H9 (cell line): Measurements from ENCODE around the gene KEAP1. TPM values are rescaled to one million over a fixed set of nuclear protein-coding genes. Genes with fewer than 3 reads are reported as not detected.

Experiments
- DNase-seq: peaks from one replicate; pipeline ENCODE4 v3.0.0-alpha.2; 2017
- H2AFZ ChIP-seq: one replicate; pipeline ENCODE4 v1.6.1; 2013; ENCODE audit warnings: mild to moderate bottlenecking, low read length, control low read depth, moderate library complexity
- H2AK5ac ChIP-seq: 2 replicates; pipeline ENCODE4 v1.6.1; 2013; ENCODE audit warnings: low read length, control low read depth, mixed read lengths; ENCODE audit not compliant: insufficient read length
- H2BK120ac ChIP-seq: one replicate; pipeline ENCODE4 v1.6.1; 2013; ENCODE audit warnings: low read depth, mild to moderate bottlenecking, low read length, control low read depth, inconsistent platforms; ENCODE audit not compliant: poor library complexity, severe bottlenecking
- H2BK12ac ChIP-seq: 2 replicates; pipeline ENCODE4 v1.6.1; 2013; ENCODE audit warnings: low read length, control low read depth, mixed read lengths, low read depth; ENCODE audit not compliant: insufficient read length
- H2BK15ac ChIP-seq: 2 replicates; pipeline ENCODE4 v1.6.1; 2013; ENCODE audit warnings: low read depth, low read length, control low read depth
- H2BK20ac ChIP-seq: one replicate; pipeline ENCODE4 v1.6.1; 2013; ENCODE audit warnings: low read depth, mild to moderate bottlenecking, low read length, control low read depth, inconsistent platforms; ENCODE audit not compliant: poor library complexity, severe bottlenecking
- H2BK5ac ChIP-seq: 2 replicates; pipeline ENCODE4 v1.6.1; 2013; ENCODE audit warnings: low read length, control low read depth, mixed read lengths; ENCODE audit not compliant: insufficient read length
- H3K14ac ChIP-seq: 2 replicates; pipeline ENCODE4 v1.6.1; 2013; ENCODE audit warnings: low read length, control low read depth; ENCODE audit not compliant: insufficient read depth
- H3K18ac ChIP-seq: 2 replicates; pipeline ENCODE4 v1.6.1; 2013; ENCODE audit warnings: low read depth, mild to moderate bottlenecking, mixed read lengths, low read length, control low read depth; ENCODE audit not compliant: insufficient read length
- H3K23ac ChIP-seq: 2 replicates; pipeline ENCODE4 v1.6.1; 2013; ENCODE audit warnings: low read length, control low read depth, mixed read lengths, low read depth; ENCODE audit not compliant: insufficient read length
- H3K23me2 ChIP-seq: 2 replicates; pipeline ENCODE4 v1.6.1; 2013; ENCODE audit warnings: low read depth, mild to moderate bottlenecking, mixed read lengths, low read length, control low read depth; ENCODE audit not compliant: insufficient read length, poor library complexity, severe bottlenecking
- H3K27ac ChIP-seq: 2 replicates; pipeline ENCODE4 v1.5.1; 2013; ENCODE audit warnings: low read length, control low read depth, mixed read lengths, low read depth; ENCODE audit not compliant: insufficient read length
- H3K27me3 ChIP-seq: 2 replicates; pipeline ENCODE4 v1.6.1; 2013; ENCODE audit warnings: low read length, control low read depth, inconsistent platforms; ENCODE audit not compliant: insufficient read depth
- H3K4ac ChIP-seq: 2 replicates; pipeline ENCODE4 v1.6.1; 2013; ENCODE audit warnings: low read depth, mild to moderate bottlenecking, control low read depth, inconsistent platforms, low read length, moderate library complexity
- H3K4me1 ChIP-seq: 2 replicates; pipeline ENCODE4 v1.6.1; 2013; ENCODE audit warnings: low read length, control low read depth, inconsistent platforms; ENCODE audit not compliant: insufficient read depth
- H3K4me2 ChIP-seq: 2 replicates; pipeline ENCODE4 v1.6.1; 2013; ENCODE audit warnings: low read length, control low read depth, mixed read lengths; ENCODE audit not compliant: insufficient read length, insufficient read depth
- H3K56ac ChIP-seq: 2 replicates; pipeline ENCODE4 v1.6.1; 2013; ENCODE audit warnings: low read depth, mild to moderate bottlenecking, mixed read lengths, low read length, control low read depth; ENCODE audit not compliant: insufficient read length
- H3K79me1 ChIP-seq: 2 replicates; pipeline ENCODE4 v1.6.1; 2013; ENCODE audit warnings: low read depth, mild to moderate bottlenecking, moderate library complexity, low read length, control low read depth, inconsistent platforms; ENCODE audit not compliant: insufficient read depth, poor library complexity, severe bottlenecking
- H3K79me2 ChIP-seq: 2 replicates; pipeline ENCODE4 v1.6.1; 2013; ENCODE audit warnings: low read length, control low read depth, inconsistent platforms; ENCODE audit not compliant: insufficient read depth
- H3K9ac ChIP-seq: 2 replicates; pipeline ENCODE4 v1.6.1; 2013; ENCODE audit warnings: low read length, control low read depth, mixed read lengths; ENCODE audit not compliant: insufficient read length; ENCODE audit errors: extremely low read depth
- H3K9me3 ChIP-seq: one replicate; pipeline ENCODE4 v1.6.1; 2013; ENCODE audit warnings: low read depth, low read length, inconsistent platforms; ENCODE audit not compliant: control insufficient read depth
- H3T11ph ChIP-seq: one replicate; pipeline ENCODE4 v1.6.1; 2013; ENCODE audit warnings: mild to moderate bottlenecking, low read length, control low read depth, inconsistent platforms
- H4K20me1 ChIP-seq: one replicate; pipeline ENCODE4 v1.6.1; 2013; ENCODE audit not compliant: control insufficient read depth, insufficient read length, insufficient read depth
- H4K5ac ChIP-seq: 2 replicates; pipeline ENCODE4 v1.6.1; 2013; ENCODE audit warnings: low read depth, mild to moderate bottlenecking, mixed read lengths, low read length, control low read depth; ENCODE audit not compliant: insufficient read length
- H4K8ac ChIP-seq: replicated peaks from 2 replicates; pipeline ENCODE4 v1.6.1; 2013; ENCODE audit warnings: low read length, control low read depth, mixed read lengths, low read depth; ENCODE audit not compliant: insufficient read length
- H4K91ac ChIP-seq: 2 replicates; pipeline ENCODE4 v1.6.1; 2013; ENCODE audit warnings: low read depth, mild to moderate bottlenecking, moderate library complexity, mixed read lengths, low read length, control low read depth; ENCODE audit not compliant: insufficient read length
- H3K27ac Mint-ChIP-seq, 3 experiments: 2 replicates in 2 of 3; 3 replicates in 1 of 3; pipeline ENCODE4 v1.8.0; 2020 to 2021; ENCODE audit warnings: mixed read lengths in 3 of 3, mild to moderate bottlenecking in 1 of 3, moderate library complexity in 1 of 3
- H3K27me3 Mint-ChIP-seq: 2 replicates; pipeline ENCODE4 v1.8.0; 2021; ENCODE audit warnings: low read depth, mild to moderate bottlenecking, moderate library complexity, mixed read lengths
- H3K36me3 Mint-ChIP-seq, 3 experiments: 2 replicates in 2 of 3; 3 replicates in 1 of 3; pipeline ENCODE4 v1.8.0; 2020 to 2021; ENCODE audit warnings: low read depth in 3 of 3, mixed read lengths in 3 of 3; ENCODE audit not compliant: insufficient read depth in 1 of 3
- H3K4me1 Mint-ChIP-seq, 2 experiments: 2 replicates each; pipeline ENCODE4 v1.8.0; 2020; ENCODE audit warnings: mixed read lengths in 2 of 2
- H3K4me3 Mint-ChIP-seq, 2 experiments: 2 replicates in 1 of 2; 3 replicates in 1 of 2; pipeline ENCODE4 v1.8.0; 2020 to 2021; ENCODE audit warnings: mild to moderate bottlenecking in 2 of 2, mixed read lengths in 2 of 2, moderate library complexity in 1 of 2
- H3K9me3 Mint-ChIP-seq, 2 experiments: 2 replicates in 1 of 2; 3 replicates in 1 of 2; pipeline ENCODE4 v1.8.0; 2020; ENCODE audit warnings: mild to moderate bottlenecking in 2 of 2, mixed read lengths in 2 of 2, moderate library complexity in 1 of 2
- WGBS: extraction: QIAGEN DNeasy Blood & Tissue Kit; methylation state at CpG from one replicate; pipeline ENCODE4 v1.1.7; 2013; ENCODE audit warnings: missing lambda C conversion rate, low lambda C conversion rate, mixed read lengths; ENCODE audit not compliant: insufficient read length; ENCODE audit errors: extremely low coverage; 5-methylcytosine and 5-hydroxymethylcytosine counted together
- total RNA-seq: library from RNA; stranded (reverse); gene quantifications from 2 replicates; pipeline ENCODE4 v1.2.1, GENCODE V29; 2021
- TF ChIP-seq, protein P1 (sequence below): fragments of 200-600 bp; sonication (generic); conservative IDR thresholded peaks from 3 replicates; pipeline ENCODE4 v1.8.0; 2021; ENCODE audit warnings: antibody characterized with exemption, mild to moderate bottlenecking

The KEAP1 gene
- total RNA-seq, 1 experiment from 2014 or later: 88.7 TPM

DNA sequence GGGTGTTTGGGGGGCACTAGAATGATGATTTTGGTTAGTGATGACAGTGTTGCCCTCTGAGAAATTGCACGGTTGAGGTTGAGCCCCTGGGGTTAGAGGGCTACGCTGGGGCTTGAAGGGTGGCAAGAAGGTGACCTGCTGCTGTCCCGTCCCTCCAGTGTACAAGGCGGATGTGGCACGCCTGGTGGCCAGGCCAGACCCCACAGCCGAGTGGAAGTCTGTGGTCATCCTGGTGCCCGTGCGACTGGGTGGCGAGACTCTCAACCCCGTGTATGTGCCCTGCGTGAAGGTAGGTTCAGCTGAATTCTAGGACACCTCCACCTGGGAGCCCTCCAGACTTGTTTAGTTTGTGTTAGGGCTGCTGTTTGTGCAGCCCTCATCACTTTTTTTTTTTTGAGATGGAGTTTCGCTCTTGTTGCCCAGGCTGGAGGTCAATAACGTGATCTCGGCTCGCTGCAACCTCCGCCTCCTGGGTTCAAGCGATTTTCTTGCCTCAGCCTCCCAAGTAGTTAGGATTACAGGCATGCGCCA is 45.7 kb upstream of the KEAP1 start:
- Mint-ChIP-seq H3K36me3 (peaks cover 32 to 65% (median 58%) of the 10 kb centered on the region in 3 experiments; a peak in 6 of 7 replicates), H3K9me3 (no peaks in the 10 kb centered on the region), H3K4me1 (peaks cover 2 to 9% of the 10 kb centered on the region in 2 experiments; a peak in 1 of 4 replicates), H3K27ac (no peak overlapping the region), H3K27me3 (no peaks in the 10 kb centered on the region), H3K4me3 (0 out of 5 replicates have a peak overlapping the region, but pooled peaks of 1 of the 2 experiments have one; percentile 32)
- Histone ChIP-seq H3K4ac (no peak overlapping the region), H4K91ac (no peak overlapping the region), H4K8ac (no peak overlapping the region), H3K27me3 (no peaks in the 10 kb centered on the region), H2BK120ac (no peak overlapping the region), H2BK15ac (no peak overlapping the region), H3T11ph (no peak overlapping the region), H3K27ac (no peak overlapping the region), H3K23me2 (no peaks in the 10 kb centered on the region), H4K5ac (no peak overlapping the region), H2AFZ (no peak overlapping the region), H3K79me2 (no peaks in the 10 kb centered on the region), H2BK5ac (no peak overlapping the region), H2BK20ac (no peak overlapping the region), H3K23ac (no peak overlapping the region), H2AK5ac (no peak overlapping the region), H3K4me1 (no peaks in the 10 kb centered on the region), H3K56ac (no peak overlapping the region), H3K14ac (no peak overlapping the region), H3K4me2 (no peak overlapping the region), H2BK12ac (no peak overlapping the region), H3K79me1 (no peaks in the 10 kb centered on the region), H3K18ac (no peak overlapping the region), H3K9ac (no peak overlapping the region), H3K9me3 (no peaks in the 10 kb centered on the region), H4K20me1 (no peaks in the 10 kb centered on the region)
- WGBS: no CpG with 5 or more reads among the region's 18 CpGs
- TF ChIP-seq, protein P1, sequence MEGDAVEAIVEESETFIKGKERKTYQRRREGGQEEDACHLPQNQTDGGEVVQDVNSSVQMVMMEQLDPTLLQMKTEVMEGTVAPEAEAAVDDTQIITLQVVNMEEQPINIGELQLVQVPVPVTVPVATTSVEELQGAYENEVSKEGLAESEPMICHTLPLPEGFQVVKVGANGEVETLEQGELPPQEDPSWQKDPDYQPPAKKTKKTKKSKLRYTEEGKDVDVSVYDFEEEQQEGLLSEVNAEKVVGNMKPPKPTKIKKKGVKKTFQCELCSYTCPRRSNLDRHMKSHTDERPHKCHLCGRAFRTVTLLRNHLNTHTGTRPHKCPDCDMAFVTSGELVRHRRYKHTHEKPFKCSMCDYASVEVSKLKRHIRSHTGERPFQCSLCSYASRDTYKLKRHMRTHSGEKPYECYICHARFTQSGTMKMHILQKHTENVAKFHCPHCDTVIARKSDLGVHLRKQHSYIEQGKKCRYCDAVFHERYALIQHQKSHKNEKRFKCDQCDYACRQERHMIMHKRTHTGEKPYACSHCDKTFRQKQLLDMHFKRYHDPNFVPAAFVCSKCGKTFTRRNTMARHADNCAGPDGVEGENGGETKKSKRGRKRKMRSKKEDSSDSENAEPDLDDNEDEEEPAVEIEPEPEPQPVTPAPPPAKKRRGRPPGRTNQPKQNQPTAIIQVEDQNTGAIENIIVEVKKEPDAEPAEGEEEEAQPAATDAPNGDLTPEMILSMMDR: no peak
- no peak for DNase-seq
